HEK293 (cell line): ENCODE results near the gene ETV4.

Experiments used
- ZFP37 ChIP-seq: fragments of 450-650 bp; formaldehyde crosslinking; IDR thresholded peaks from 2 replicates; pipeline ENCODE4 v1.5.1; 2016; ENCODE audit warnings: missing biosample characterization, missing genetic modification characterization
- ZNF133 ChIP-seq: fragments of 450-650 bp; formaldehyde crosslinking; IDR thresholded peaks from 2 replicates; pipeline ENCODE4 v1.5.1; 2016; ENCODE audit warnings: missing biosample characterization, missing genetic modification characterization
- ZNF202 ChIP-seq: fragments of 450-650 bp; formaldehyde crosslinking; IDR thresholded peaks from 2 replicates; pipeline ENCODE4 v1.5.1; 2016; ENCODE audit warnings: missing biosample characterization, missing genetic modification characterization, borderline replicate concordance
- ZNF391 ChIP-seq: fragments of 450-650 bp; formaldehyde crosslinking; IDR thresholded peaks from 2 replicates; pipeline ENCODE4 v1.5.1; 2016; ENCODE audit warnings: low read depth, missing biosample characterization, missing genetic modification characterization, borderline replicate concordance
- ZNF501 ChIP-seq: fragments of 450-650 bp; formaldehyde crosslinking; IDR thresholded peaks from 2 replicates; pipeline ENCODE4 v1.5.1; 2016; ENCODE audit warnings: missing biosample characterization, missing genetic modification characterization
- ZNF549 ChIP-seq: fragments of 450-650 bp; IDR thresholded peaks from 2 replicates; pipeline ENCODE4 v1.5.1; 2018; ENCODE audit warnings: missing biosample characterization, missing genetic modification characterization, mild to moderate bottlenecking, inconsistent platforms, moderate library complexity
- ZNF558 ChIP-seq: fragments of 450-650 bp; formaldehyde crosslinking; IDR thresholded peaks from 2 replicates; pipeline ENCODE4 v1.5.1; 2016; ENCODE audit warnings: missing biosample characterization, missing genetic modification characterization
- TF ChIP-seq, protein P1 (sequence below): fragments of 450-650 bp; formaldehyde crosslinking; IDR thresholded peaks from 2 replicates; pipeline ENCODE4 v1.5.1; 2016; ENCODE audit warnings: missing biosample characterization, missing genetic modification characterization
- TF ChIP-seq, protein P2 (sequence below): fragments of 450-650 bp; formaldehyde crosslinking; IDR thresholded peaks from 2 replicates; pipeline ENCODE4 v1.5.1; 2016; ENCODE audit warnings: missing biosample characterization, missing genetic modification characterization
- TF ChIP-seq, protein P3 (sequence below): fragments of 450-650 bp; formaldehyde crosslinking; IDR thresholded peaks from 2 replicates; pipeline ENCODE4 v1.5.1; 2017; ENCODE audit warnings: missing biosample characterization, mild to moderate bottlenecking, missing genetic modification characterization, moderate library complexity

DNA sequence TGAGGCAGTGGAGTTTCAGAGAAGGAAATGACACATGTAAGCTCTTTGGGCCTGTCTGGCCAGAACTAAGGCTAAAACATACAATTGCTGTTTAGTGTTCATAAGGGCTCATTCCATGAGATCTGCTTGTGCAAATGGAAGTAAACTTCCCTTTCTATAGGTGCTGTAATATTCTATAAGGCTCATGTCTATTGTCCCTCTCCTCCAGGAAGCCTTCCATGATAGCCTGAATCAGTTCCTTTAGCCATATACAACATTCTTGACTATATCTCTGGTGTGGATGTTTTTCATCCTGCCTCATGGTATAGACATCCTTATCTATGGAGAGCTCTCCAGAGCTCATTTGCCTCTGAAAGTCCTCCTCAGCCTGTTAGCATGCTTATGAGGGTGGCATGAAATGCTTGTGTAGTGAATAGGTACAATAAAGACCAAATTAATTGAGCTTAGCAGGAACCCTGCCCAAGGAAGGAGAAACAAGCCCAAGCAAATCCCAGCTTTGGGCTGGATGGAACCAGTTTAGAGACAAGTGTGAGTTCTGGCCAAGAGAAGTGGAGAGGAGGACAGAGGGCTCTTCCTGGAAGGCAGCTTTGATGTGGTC is 1.6 kb upstream of the ETV4 start:
- TF ChIP-seq, protein P1, sequence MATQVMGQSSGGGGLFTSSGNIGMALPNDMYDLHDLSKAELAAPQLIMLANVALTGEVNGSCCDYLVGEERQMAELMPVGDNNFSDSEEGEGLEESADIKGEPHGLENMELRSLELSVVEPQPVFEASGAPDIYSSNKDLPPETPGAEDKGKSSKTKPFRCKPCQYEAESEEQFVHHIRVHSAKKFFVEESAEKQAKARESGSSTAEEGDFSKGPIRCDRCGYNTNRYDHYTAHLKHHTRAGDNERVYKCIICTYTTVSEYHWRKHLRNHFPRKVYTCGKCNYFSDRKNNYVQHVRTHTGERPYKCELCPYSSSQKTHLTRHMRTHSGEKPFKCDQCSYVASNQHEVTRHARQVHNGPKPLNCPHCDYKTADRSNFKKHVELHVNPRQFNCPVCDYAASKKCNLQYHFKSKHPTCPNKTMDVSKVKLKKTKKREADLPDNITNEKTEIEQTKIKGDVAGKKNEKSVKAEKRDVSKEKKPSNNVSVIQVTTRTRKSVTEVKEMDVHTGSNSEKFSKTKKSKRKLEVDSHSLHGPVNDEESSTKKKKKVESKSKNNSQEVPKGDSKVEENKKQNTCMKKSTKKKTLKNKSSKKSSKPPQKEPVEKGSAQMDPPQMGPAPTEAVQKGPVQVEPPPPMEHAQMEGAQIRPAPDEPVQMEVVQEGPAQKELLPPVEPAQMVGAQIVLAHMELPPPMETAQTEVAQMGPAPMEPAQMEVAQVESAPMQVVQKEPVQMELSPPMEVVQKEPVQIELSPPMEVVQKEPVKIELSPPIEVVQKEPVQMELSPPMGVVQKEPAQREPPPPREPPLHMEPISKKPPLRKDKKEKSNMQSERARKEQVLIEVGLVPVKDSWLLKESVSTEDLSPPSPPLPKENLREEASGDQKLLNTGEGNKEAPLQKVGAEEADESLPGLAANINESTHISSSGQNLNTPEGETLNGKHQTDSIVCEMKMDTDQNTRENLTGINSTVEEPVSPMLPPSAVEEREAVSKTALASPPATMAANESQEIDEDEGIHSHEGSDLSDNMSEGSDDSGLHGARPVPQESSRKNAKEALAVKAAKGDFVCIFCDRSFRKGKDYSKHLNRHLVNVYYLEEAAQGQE (tag by site-specific recombination), result no peak
- TF ChIP-seq ZNF501 (tag by site-specific recombination) (no peak), ZNF558 (tag by site-specific recombination) (no peak), ZFP37 (tag by site-specific recombination) (no peak), ZNF133 (no peak), ZNF549 (tag by site-specific recombination) (no peak), ZNF391 (tag by site-specific recombination) (no peak), ZNF202 (no peak)
- TF ChIP-seq, protein P2, sequence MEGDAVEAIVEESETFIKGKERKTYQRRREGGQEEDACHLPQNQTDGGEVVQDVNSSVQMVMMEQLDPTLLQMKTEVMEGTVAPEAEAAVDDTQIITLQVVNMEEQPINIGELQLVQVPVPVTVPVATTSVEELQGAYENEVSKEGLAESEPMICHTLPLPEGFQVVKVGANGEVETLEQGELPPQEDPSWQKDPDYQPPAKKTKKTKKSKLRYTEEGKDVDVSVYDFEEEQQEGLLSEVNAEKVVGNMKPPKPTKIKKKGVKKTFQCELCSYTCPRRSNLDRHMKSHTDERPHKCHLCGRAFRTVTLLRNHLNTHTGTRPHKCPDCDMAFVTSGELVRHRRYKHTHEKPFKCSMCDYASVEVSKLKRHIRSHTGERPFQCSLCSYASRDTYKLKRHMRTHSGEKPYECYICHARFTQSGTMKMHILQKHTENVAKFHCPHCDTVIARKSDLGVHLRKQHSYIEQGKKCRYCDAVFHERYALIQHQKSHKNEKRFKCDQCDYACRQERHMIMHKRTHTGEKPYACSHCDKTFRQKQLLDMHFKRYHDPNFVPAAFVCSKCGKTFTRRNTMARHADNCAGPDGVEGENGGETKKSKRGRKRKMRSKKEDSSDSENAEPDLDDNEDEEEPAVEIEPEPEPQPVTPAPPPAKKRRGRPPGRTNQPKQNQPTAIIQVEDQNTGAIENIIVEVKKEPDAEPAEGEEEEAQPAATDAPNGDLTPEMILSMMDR (tag by site-specific recombination), result no peak
- TF ChIP-seq, protein P3, sequence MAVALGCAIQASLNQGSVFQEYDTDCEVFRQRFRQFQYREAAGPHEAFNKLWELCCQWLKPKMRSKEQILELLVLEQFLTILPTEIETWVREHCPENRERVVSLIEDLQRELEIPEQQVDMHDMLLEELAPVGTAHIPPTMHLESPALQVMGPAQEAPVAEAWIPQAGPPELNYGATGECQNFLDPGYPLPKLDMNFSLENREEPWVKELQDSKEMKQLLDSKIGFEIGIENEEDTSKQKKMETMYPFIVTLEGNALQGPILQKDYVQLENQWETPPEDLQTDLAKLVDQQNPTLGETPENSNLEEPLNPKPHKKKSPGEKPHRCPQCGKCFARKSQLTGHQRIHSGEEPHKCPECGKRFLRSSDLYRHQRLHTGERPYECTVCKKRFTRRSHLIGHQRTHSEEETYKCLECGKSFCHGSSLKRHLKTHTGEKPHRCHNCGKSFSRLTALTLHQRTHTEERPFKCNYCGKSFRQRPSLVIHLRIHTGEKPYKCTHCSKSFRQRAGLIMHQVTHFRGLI (tag by site-specific recombination), result no peak
